ENCODE results near the gene PARD3B. TPM values are rescaled to one million over a fixed set of nuclear protein-coding genes. Genes with fewer than 3 reads are reported as not detected.

Gene PARD3B
- total RNA-seq, 1 donor from 2014 or later: 29.7 TPM

GRCh38 chr2:205407984-205408383, 862.7 kb downstream of the PARD3B start:
- no peak overlapping the region for H3K4me3 Mint-ChIP-seq (ENCODE audit: low read depth)
- H3K4me1 Mint-ChIP-seq (ENCODE audit: low read depth): peaks cover 2% of the 10 kb centered on the region
- H3K36me3 Mint-ChIP-seq (ENCODE audit: insufficient read depth): peaks cover 2% of the 10 kb centered on the region
- no peaks in the 10 kb centered on the region for H3K27me3 Mint-ChIP-seq
- no peak for DNase-seq (ENCODE audit: low spot score, unreplicated experiment)
- no peak overlapping the region for H3K27ac Mint-ChIP-seq
- no peak for TF ChIP-seq CTCF (IDR thresholded peaks at IDR 0.05; ENCODE audit: unreplicated experiment)
- no peaks in the 10 kb centered on the region for H3K9me3 Mint-ChIP-seq (ENCODE audit: low read depth)

GRCh38 chr2:205408696-205409095, 863.4 kb downstream of the PARD3B start:
- Mint-ChIP-seq H3K27ac (no peak overlapping the region), H3K9me3 (ENCODE audit: low read depth) (no peaks in the 10 kb centered on the region), H3K4me3 (ENCODE audit: low read depth) (no peak overlapping the region), H3K4me1 (ENCODE audit: low read depth) (peaks cover 2% of the 10 kb centered on the region), H3K27me3 (no peaks in the 10 kb centered on the region), H3K36me3 (ENCODE audit: insufficient read depth) (peaks cover 2% of the 10 kb centered on the region)
- no peak for DNase-seq (ENCODE audit: low spot score, unreplicated experiment)
- TF ChIP-seq CTCF (IDR thresholded peaks at IDR 0.05; ENCODE audit: unreplicated experiment): no peak

GRCh38 chr2:205409411-205409810, 864.1 kb downstream of the PARD3B start:
- H3K27ac Mint-ChIP-seq: no peak overlapping the region
- no peaks in the 10 kb centered on the region for H3K27me3 Mint-ChIP-seq

GRCh38 chr2:205411558-205411957, 866.3 kb downstream of the PARD3B start:
- H3K4me1 Mint-ChIP-seq (ENCODE audit: low read depth): peaks cover 2% of the 10 kb centered on the region

More at GRCh38 chr2:205409411-205409810, 864.1 kb downstream of the PARD3B start:
- no peak for DNase-seq (ENCODE audit: low spot score, unreplicated experiment)
- Mint-ChIP-seq H3K4me3 (ENCODE audit: low read depth) (no peak overlapping the region), H3K9me3 (ENCODE audit: low read depth) (no peaks in the 10 kb centered on the region), H3K36me3 (ENCODE audit: insufficient read depth) (peaks cover 2% of the 10 kb centered on the region), H3K4me1 (ENCODE audit: low read depth) (peaks cover 2% of the 10 kb centered on the region)
- no peak for TF ChIP-seq CTCF (IDR thresholded peaks at IDR 0.05; ENCODE audit: unreplicated experiment)

GRCh38 chr2:205424326-205424725, 879.1 kb downstream of the PARD3B start:
- Mint-ChIP-seq H3K9me3 (ENCODE audit: low read depth) (peaks cover 3% of the 10 kb centered on the region), H3K4me3 (ENCODE audit: low read depth) (no peak overlapping the region), H3K27me3 (no peaks in the 10 kb centered on the region), H3K36me3 (ENCODE audit: insufficient read depth) (no peaks in the 10 kb centered on the region), H3K4me1 (ENCODE audit: low read depth) (peaks cover 3% of the 10 kb centered on the region), H3K27ac (no peak overlapping the region)
- TF ChIP-seq CTCF (IDR thresholded peaks at IDR 0.05; ENCODE audit: unreplicated experiment): no peak
- no peak for DNase-seq (ENCODE audit: low spot score, unreplicated experiment)

More at GRCh38 chr2:205411558-205411957, 866.3 kb downstream of the PARD3B start:
- H3K27me3 Mint-ChIP-seq: no peaks in the 10 kb centered on the region
- no peak for TF ChIP-seq CTCF (IDR thresholded peaks at IDR 0.05; ENCODE audit: unreplicated experiment)
- H3K27ac Mint-ChIP-seq: no peak overlapping the region
- DNase-seq (ENCODE audit: low spot score, unreplicated experiment): no peak
- H3K9me3 Mint-ChIP-seq (ENCODE audit: low read depth): no peaks in the 10 kb centered on the region
- H3K36me3 Mint-ChIP-seq (ENCODE audit: insufficient read depth): no peaks in the 10 kb centered on the region
- H3K4me3 Mint-ChIP-seq (ENCODE audit: low read depth): no peak overlapping the region

Data from progenitor cell of endocrine pancreas (in vitro differentiated cells).